HG02981 (cell line): ENCODE results near the gene XPOT.

Experiments
- ATAC-seq: cut with Tn5 transposase; IDR thresholded peaks from one replicate; pipeline ENCODE4 v1.9.1; 2021; ENCODE audit warnings: mild to moderate bottlenecking, moderate library complexity; ENCODE audit not compliant: unreplicated experiment

XPOT gene

GRCh38 chr12:64419696-64420095 lies 15.5 kb downstream of the XPOT start:
- no peak for ATAC-seq

DNA sequence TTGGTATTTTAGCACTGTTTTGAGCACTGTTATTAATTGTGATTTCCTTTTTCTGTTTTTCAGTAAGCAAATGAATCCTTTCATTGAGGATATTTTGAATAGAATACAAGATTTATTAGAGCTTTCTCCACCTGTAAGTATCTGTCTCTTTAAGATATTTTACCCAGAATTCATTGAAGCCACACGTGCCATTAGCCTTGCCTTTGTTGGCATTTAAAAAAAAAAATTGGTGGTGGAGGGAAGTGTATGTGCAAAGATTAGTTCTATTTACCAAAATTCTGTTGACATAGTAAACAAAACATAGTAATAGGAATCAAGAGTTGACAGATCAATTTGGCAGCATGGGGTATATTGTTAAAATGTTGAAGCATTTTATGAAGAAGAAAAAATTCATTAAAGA lies 23.8 kb downstream of the XPOT start:
- ATAC-seq = no peak

DNA sequence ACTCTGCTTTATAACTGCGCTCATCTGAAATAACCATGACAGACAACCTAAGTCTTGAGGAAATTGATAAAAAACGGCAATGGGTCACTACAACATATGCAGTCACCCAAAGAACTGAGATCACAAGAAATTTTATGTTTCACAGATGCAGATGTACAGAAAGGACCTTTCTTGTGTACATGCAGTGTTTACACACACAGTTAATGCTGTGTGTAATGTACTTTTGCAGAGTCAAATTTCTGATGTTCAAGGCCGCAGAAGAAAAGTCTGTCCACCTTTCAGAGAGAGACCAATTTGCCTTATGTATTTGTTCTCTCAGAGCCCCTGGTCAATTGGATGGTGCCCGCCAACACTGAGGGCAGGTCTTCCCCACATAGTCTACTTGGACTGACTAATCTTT lies 24.8 kb downstream of the XPOT start:
- ATAC-seq = no peak

GRCh38 chr12:64430886-64431285 lies 26.7 kb downstream of the XPOT start:
- no peak for ATAC-seq

GRCh38 chr12:64431791-64432190 lies 27.6 kb downstream of the XPOT start:
- ATAC-seq = no peak

- no peak for ATAC-seq
Measured at GRCh38 chr12:64433915-64434314, 29.7 kb downstream of the XPOT start.

GRCh38 chr12:64440100-64440499 lies 35.9 kb downstream of the XPOT start:
- ATAC-seq = no peak

DNA sequence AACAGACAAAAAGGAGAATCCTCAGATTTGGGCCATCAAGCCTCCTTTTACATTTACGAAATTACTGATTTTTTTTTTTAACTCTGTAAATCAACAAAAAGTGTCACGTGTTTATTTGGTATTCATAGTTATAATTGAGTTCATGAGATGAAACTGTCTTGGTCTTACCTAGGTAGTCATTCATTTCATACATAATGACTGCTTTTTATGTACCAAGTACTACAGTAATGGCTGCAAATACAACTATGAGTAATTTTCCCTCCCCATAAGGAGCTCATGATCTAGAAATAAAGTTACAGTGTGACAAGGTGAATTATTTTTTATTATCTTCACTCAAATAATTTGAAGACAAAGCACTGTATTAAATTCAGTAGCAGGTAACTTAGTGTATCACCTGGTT lies 41.3 kb downstream of the XPOT start:
- no peak for ATAC-seq

DNA sequence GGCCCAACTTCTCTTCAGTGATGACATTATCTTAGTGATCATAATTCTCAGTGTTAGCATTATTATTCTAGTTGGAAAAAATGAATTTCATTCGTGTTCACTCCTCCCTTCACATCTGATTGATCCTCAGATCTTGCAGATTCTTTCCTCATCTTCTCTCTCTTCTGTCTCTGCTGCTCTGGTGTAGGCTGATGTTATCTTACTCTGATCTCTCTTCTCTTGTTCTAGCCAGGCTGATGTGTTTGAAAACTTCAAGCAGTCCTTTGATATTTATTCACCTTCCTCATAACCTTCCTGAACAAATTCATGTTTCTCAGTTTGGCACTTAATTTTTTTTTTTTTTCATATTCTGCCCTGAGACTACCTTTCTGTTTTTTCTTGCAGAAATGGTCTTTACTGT lies 42.1 kb downstream of the XPOT start:
- ATAC-seq = no peak

DNA sequence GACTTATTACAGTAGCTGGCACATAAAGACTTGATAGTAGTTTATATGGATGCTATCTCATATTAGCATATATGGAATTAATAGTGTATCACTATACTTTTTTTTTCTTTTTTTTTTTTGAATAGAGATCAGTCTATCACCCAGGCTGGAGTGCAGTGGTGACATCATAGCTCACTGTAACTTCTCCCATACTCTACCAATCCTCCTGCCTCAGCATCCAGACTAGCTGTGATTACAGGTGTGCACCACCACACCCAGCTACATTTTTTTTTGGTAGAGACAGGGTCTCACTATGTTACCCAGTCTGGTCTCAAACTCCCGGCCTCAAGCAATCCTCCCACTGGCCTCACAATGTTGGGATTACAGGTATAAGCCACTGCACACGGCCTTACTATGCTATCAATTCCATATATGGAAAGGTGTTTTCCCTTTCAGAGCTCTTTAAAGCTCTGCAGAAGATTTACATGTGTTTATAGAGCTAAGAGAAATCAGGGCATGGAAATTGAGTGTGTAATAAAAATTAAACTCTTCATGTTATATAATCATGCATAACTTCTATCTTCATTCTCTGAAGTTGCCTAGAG lies 46.0 kb downstream of the XPOT start:
- no peak for ATAC-seq

GRCh38 chr12:64450711-64451486 lies 46.7 kb downstream of the XPOT start:
- no peak for ATAC-seq

DNA sequence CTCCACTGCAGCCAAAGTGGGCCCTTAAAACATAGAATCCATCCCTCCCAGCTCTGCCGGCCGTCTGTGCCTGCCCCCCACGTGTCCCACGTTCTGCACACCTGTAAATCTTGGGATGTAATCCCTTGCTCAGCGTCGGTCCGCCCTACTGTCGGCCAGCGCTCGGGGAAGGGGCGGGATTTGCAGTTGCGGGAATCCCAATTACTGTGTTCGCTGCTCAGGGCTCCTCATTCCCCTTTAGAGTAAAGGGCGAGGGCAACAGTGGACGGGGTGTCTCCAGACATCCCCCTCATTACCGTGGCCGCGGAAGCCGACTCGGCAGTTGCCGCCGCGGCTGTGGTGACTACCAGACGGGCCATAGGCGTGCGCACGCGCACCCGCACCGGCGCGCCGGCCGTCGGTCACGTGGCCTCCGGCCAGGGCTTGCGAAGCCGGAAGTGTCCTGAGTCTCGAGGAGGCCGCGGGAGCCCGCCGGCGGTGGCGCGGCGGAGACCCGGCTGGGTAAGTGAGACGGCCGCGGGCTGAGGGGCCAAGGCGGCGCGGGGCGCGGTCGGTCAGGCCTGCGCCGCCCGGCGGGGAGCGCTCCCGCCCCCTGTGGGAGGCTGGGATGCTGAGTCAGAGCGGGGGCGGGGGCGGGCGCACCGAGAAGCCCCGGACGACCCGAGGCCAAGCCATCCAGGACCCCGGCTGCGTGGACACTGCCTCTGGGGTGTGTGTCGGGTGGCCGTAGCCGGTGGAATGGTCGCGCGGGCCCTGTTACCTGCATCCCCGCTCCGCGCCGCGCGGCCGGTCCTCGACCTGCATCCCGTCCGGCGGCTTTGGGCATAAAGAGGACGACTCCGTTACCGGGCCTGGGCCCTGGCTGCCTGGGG lies 47.7 kb downstream of the XPOT start, which contains the start of gene TBK1:
TSS of gene TBK1 (plus strand) at position 434 of the 872 bp plus-strand sequence. CDS start 3,751 bp downstream, outside the sequence.
- ATAC-seq = peak; percentile 89

DNA sequence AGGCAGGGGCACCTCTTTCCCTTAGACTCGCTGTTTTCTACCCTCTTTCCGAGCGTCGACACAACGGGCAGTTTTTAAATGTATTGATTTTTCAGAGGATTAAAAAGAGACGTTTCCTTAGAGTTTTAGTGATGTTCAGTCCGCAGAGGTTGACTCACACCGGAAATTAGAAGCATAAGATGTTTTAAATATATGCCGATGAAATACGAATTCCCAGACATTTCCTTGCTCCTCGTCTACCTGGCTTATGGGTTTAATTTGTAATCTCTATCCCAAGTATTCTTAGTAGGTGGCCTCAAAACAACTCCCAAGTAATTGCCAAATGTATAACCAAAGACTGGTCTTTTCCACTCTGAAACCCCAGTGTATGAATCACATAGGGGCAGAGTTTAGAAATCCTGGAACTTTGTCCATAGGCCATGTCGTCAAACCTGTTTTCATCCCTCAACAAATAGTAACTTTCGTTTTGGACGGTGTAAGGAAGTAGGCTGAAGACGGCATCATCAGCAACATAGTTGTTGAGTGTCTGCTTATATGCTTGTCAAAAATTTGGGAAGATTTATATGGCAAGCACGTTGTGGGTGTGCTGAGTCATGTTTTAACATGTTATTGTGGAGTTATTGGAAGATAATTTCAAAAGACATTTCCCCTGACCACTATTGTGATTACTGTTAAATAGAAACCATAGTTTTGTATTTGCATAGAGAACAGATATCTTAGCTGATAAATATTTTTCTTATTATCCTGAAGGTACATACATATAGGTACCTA lies 48.6 kb downstream of the XPOT start:
- no peak for ATAC-seq

GRCh38 chr12:64455506-64455905 lies 51.3 kb downstream of the XPOT start:
- ATAC-seq = no peak

DNA sequence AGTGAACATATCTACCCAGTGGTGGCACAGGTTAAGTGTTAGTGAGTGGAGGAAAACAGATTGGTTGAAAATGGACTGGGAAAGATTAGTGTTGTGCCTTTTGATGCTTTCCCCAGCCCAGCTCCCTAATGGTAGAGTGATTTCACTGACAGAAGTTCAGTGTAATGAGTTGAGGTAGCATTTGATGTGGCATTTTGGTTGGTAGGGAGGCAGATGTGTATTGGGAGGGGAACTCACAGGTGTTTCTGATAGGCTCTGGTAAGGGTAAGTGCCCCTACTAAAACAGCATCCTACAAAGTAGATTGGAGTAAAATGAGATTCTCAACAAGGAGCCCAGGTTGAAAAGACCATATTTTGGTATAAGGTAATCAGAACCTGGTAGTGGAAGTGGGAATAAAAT lies 51.9 kb downstream of the XPOT start:
- no peak for ATAC-seq

DNA sequence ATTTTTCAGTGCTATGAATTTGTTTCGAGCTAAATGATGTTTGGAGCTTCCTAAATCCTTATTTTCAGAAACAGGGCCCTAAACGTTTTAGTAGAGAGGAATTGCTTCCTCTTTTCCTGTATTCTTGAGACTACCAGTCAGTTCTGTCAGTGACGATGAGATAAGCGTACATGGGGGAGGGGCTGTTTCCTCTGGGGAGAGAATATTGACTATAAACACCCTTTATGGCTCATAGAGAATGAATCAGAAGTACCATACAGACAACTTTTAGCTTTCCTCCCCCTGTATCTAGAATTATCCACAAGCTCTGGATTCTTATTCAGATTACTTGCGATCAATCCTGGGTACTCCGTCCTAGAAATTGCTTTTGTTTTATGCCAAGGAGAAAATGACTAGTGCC lies 52.8 kb downstream of the XPOT start:
- no peak for ATAC-seq

GRCh38 chr12:64457466-64457865 lies 53.3 kb downstream of the XPOT start:
- no peak for ATAC-seq

DNA sequence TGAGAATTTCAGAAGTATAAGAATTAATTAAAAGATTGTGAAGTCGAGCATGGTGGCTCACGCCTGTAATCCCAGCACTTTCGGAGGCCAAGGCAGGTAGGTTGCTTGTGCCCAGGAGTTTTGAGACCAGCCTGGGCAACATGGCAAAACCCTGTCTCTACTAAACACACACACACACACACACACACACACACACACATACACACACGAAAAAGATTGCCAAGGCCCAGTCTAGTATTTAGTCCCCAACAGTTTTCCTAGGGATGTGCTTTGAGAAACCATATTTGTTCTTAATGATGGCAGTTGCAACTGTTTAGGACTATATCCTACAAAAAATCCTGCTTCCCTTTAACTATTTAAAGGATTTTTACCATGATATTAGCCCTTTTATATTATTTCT lies 53.7 kb downstream of the XPOT start:
- no peak for ATAC-seq

- peak; percentile 54 for ATAC-seq
Measured at GRCh38 chr12:64459394-64459891, 55.3 kb downstream of the XPOT start.

DNA sequence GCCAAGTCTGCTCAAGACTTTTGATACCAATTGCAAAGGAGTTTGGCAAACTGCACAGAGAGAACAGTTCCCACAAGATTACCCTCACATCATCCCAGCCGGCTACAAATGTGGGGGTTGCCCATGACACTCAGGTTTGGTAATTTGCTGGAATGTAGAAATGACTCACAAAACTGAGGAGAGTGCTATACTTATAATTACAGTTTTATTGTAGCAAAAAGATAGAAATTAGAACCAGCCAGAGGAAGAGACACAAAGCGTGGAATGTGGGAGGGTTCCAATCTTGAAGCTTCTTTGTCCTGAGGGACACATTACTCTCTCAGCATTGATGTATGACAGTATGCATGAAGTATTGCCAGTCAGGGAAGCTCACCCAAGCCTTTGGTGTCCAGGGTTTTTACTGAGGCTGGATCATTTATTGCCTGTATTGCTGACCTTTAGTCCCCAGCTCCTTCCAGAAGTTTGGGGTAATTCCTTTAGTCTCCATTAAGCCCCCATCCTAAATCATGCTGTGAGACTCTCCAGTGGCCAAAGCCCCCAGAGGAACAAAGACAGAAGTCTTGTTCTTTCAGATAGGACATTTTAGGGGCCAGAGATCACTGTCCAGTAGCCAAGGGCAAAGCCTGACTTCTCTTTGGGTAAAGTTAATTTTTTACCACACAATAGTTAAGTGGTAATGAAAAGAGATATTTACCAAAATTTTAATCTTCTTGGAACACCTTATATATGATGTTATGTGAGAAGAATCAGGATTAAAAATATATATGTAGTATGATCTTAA lies 57.6 kb downstream of the XPOT start:
- ATAC-seq = no peak
